Ascending aorta (tissue), 2 donors: Measurements from ENCODE around the gene CAP2. TPM values are rescaled to one million over a fixed set of nuclear protein-coding genes. Genes with fewer than 3 reads are reported as not detected.

Experiments
- DNase-seq, 2 donors: peaks; one replicate each; pipeline ENCODE4 v3.0.0-alpha.2; 2019; ENCODE audit warnings: low spot score in 2 of 2
- H3K27ac ChIP-seq, 2 donors: fragments of 200-600 bp; sonication (generic); one replicate each; pipeline ENCODE4 v1.5.1; 2016 to 2017; ENCODE audit warnings: mild to moderate bottlenecking in 1 of 2
- H3K27me3 ChIP-seq: fragments of 200-600 bp; sonication (generic); one replicate; pipeline ENCODE4 v1.5.1; 2017
- H3K36me3 ChIP-seq, 2 donors: fragments of 200-600 bp; sonication (generic); one replicate each; pipeline ENCODE4 v1.5.1; 2016
- H3K4me1 ChIP-seq, 2 donors: fragments of 200-600 bp; sonication (generic); one replicate each; pipeline ENCODE4 v1.5.1; 2016 to 2017; ENCODE audit warnings: mild to moderate bottlenecking in 1 of 2
- H3K4me3 ChIP-seq, 2 donors: fragments of 200-600 bp; sonication (generic); one replicate each; pipeline ENCODE4 v1.5.1; 2016 to 2017; ENCODE audit warnings: mild to moderate bottlenecking in 1 of 2
- H3K9me3 ChIP-seq, 2 donors: fragments of 200-600 bp; sonication (generic); one replicate each; pipeline ENCODE4 v1.5.1; 2016
- CTCF ChIP-seq, 3 experiments: fragments of 200-600 bp in 2 of 3; fragments of 450-650 bp in 1 of 3; sonication (generic) in 2 of 3; IDR thresholded peaks; one replicate each; pipeline ENCODE4 v1.5.1; 2016 to 2019; ENCODE audit warnings: antibody characterized with exemption in 3 of 3, mild to moderate bottlenecking in 1 of 3, moderate library complexity in 1 of 3
- intact Hi-C: fragments of 100-400 bp; cut with DNase I; formaldehyde crosslinking; loops from one replicate; pipeline ENCODE4 v1.15.1; 2023
- total RNA-seq: library from RNA; depleted of rRNA; stranded (reverse); fragments of >200 nt; gene quantifications from one replicate; pipeline ENCODE4 v1.1.0, GENCODE V29; 2016

Gene CAP2
- total RNA-seq, 1 donor from 2014 or later, result 7.1 TPM

DNA sequence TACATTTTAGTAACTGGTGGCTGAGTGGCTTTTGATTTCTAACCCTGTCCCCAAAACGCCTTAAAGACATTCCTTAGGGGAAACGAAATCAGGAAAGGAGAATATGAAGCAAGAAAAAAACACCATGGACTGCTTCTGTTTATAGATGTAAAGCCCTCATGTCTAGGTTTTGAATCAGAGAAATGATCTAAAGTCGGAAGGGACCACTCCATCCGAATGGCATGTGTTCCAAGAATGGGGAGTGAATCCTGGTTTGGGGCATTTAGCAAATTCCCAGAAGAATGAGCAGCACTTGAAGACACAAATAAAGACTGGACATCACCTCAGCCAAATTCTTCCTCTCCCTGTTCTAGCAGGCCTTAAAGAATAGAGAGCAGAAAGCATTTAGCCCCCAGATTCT is 65.6 kb downstream of the CAP2 start:
- H3K27me3 ChIP-seq, result no peaks in the 10 kb centered on the region
- no peak for DNase-seq
- H3K4me1 ChIP-seq, result peaks cover 0 to 4% of the 10 kb centered on the region in 2 donors
- no peaks in the 10 kb centered on the region for H3K36me3 ChIP-seq
- intact Hi-C loops, result no loop called here
- no peak overlapping the region for H3K27ac ChIP-seq
- H3K9me3 ChIP-seq, result no peaks in the 10 kb centered on the region
- TF ChIP-seq CTCF (IDR thresholded peaks at IDR 0.05), result no peak
- H3K4me3 ChIP-seq, result no peak overlapping the region

DNA sequence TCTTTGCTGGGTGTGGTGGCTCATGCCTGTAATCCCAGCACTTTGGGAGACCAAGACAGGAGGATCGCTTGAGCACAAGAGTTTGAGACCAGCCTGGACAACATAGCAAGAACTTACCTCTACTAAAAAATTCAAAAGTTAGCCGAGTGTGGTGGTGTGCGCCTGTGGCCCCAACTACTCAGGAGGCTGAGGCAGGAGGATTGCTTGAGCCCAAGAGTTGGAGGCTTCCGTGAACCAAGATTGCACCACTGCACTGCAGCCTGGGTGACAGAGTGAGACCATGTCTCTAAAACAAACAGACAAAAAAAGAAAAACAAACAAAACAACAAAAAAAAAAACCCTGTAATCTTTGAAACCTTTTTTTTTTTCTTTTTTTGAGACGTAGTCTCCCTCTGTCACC is 67.5 kb downstream of the CAP2 start:
- intact Hi-C loops, result no loop called here
- H3K27ac ChIP-seq, result no peak overlapping the region
- no peaks in the 10 kb centered on the region for H3K4me1 ChIP-seq
- no peak for TF ChIP-seq CTCF (IDR thresholded peaks at IDR 0.05)
- no peaks in the 10 kb centered on the region for H3K27me3 ChIP-seq
- H3K9me3 ChIP-seq, result no peaks in the 10 kb centered on the region
- DNase-seq, result no peak
- H3K4me3 ChIP-seq, result no peak overlapping the region
- peaks cover 0 to 5% of the 10 kb centered on the region in 2 donors for H3K36me3 ChIP-seq

GRCh38 chr6:17466147-17466546 is 72.8 kb downstream of the CAP2 start:
- no peaks in the 10 kb centered on the region for H3K27me3 ChIP-seq
- H3K9me3 ChIP-seq, result no peaks in the 10 kb centered on the region
- intact Hi-C loops, result no loop called here
- peaks cover 0 to 10% of the 10 kb centered on the region in 2 donors for H3K36me3 ChIP-seq
- peaks cover 0 to 6% of the 10 kb centered on the region in 2 donors for H3K4me1 ChIP-seq
- no peak for TF ChIP-seq CTCF (IDR thresholded peaks at IDR 0.05)
- no peak overlapping the region for H3K4me3 ChIP-seq
- DNase-seq, result no peak
- no peak overlapping the region for H3K27ac ChIP-seq

GRCh38 chr6:17466707-17467106 is 73.3 kb downstream of the CAP2 start:
- intact Hi-C loops, result no loop called here

DNA sequence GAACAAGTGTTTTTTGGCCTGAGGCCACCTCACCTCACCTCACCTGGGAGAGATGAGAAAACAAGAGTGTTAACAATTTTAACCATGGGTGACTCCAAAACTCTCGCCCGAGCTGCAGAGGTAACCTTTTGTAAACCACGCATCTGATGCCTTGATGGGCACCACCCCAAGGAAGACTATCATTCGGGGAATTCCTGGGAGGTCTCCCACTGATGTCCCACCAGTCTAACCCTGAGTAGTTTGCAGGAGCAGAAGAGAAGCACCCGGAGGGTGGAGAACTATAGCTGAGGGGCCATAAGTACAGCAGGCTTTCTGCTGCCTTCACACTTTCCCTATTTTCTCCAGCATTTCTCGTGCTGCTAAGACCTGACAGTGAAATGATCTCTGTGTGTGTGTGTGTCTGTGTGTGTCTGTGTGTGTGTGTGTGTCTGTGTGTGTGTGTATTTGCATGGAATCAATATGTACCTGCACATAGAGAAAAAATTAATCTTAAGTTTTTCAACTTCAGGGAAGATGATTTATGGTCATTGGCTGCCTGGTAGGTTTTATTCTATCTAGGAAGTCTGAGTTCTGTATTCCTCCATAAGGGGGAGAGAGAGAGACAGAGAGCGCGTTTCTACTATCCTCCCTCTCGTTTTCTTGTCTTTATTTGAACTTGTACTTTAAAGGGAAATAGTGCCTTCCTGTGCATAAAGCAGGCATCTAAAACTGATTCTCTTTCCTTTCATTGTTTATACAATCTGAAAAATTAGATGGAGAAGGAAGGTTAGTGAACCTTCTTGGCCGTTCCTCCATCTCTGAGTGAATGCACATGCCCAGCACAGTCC is 75.8 kb downstream of the CAP2 start:
- no peaks in the 10 kb centered on the region for H3K27me3 ChIP-seq
- H3K4me3 ChIP-seq, result no peak overlapping the region
- no peak overlapping the region for H3K27ac ChIP-seq
- no peaks in the 10 kb centered on the region for H3K9me3 ChIP-seq
- intact Hi-C loops, result no loop called here
- peaks cover 0 to 15% of the 10 kb centered on the region in 2 donors for H3K4me1 ChIP-seq
- DNase-seq, result no peak
- peak; percentile 9 to 37 (median 12) for TF ChIP-seq CTCF (IDR thresholded peaks at IDR 0.05)
- peaks cover 0 to 10% of the 10 kb centered on the region in 2 donors for H3K36me3 ChIP-seq

More at GRCh38 chr6:17466707-17467106, 73.3 kb downstream of the CAP2 start:
- Histone ChIP-seq H3K4me1 (peaks cover 0 to 6% of the 10 kb centered on the region in 2 donors), H3K4me3 (no peak overlapping the region), H3K9me3 (no peaks in the 10 kb centered on the region), H3K27ac (no peak overlapping the region), H3K36me3 (peaks cover 0 to 10% of the 10 kb centered on the region in 2 donors), H3K27me3 (no peaks in the 10 kb centered on the region)
- TF ChIP-seq CTCF (IDR thresholded peaks at IDR 0.05), result no peak
- DNase-seq, result no peak
